SIG-M5 (cell line): ENCODE data around the gene RPL31.

Source experiments
- DNase-seq: peaks from one replicate; lab custom pipeline; 2025; lab: John Stamatoyannopoulos, UW

The RPL31 gene

GRCh38 chr2:100997509-100998234, 4.4 kb upstream of the RPL31 start:
- no peak for DNase-seq

- no peak for DNase-seq
These were observed 3.9 kb upstream of the RPL31 start for GRCh38 chr2:100998235-100998573.

- no peak for DNase-seq
These were observed 2.1 kb upstream of the RPL31 start for GRCh38 chr2:100999995-101000394.

GRCh38 chr2:101002562-101003277, 631 bp downstream of the RPL31 start:
- no peak for DNase-seq

- no peak for DNase-seq
These were observed 1.2 kb downstream of the RPL31 start for GRCh38 chr2:101003278-101003775.

GRCh38 chr2:101004620-101005325, 2.7 kb downstream of the RPL31 start:
- no peak for DNase-seq

GRCh38 chr2:101006065-101006715, 4.1 kb downstream of the RPL31 start:
- DNase-seq: no peak

GRCh38 chr2:101007415-101008345, 5.6 kb downstream of the RPL31 start:
- no peak for DNase-seq

GRCh38 chr2:101011152-101011551, 9.1 kb downstream of the RPL31 start:
- no peak for DNase-seq

- DNase-seq: no peak
These were observed 10.1 kb downstream of the RPL31 start for GRCh38 chr2:101012054-101012705.

GRCh38 chr2:101012706-101013181, 10.7 kb downstream of the RPL31 start:
- DNase-seq: no peak

GRCh38 chr2:101014264-101014857, 12.3 kb downstream of the RPL31 start:
- no peak for DNase-seq

- no peak for DNase-seq
These were observed 15.3 kb downstream of the RPL31 start for GRCh38 chr2:101017371-101017770.

- no peak for DNase-seq
These were observed 16.8 kb downstream of the RPL31 start for GRCh38 chr2:101018934-101019333.

- DNase-seq: no peak
These were observed 20.1 kb downstream of the RPL31 start for GRCh38 chr2:101022221-101022620.

- DNase-seq: no peak
These were observed 21.4 kb downstream of the RPL31 start for GRCh38 chr2:101023327-101024107.

- DNase-seq: no peak
These were observed 23.5 kb downstream of the RPL31 start for GRCh38 chr2:101025561-101025960.

GRCh38 chr2:101026253-101026701, 24.2 kb downstream of the RPL31 start:
- DNase-seq: no peak

GRCh38 chr2:101026923-101027469, 24.9 kb downstream of the RPL31 start:
- DNase-seq: no peak
